Thyroid gland (tissue), 4 donors: ENCODE data around the gene IQGAP3. TPM values are rescaled to one million over a fixed set of nuclear protein-coding genes. Genes with fewer than 3 reads are reported as not detected.

Experiments
- DNase-seq, 2 donors: peaks; one replicate each; pipeline ENCODE4 v3.0.0-alpha.2; 2019
- H3K27ac ChIP-seq, 3 donors: fragments of 200-600 bp; sonication (generic); 1 replicate in 2 of 3; 2 replicates in 1 of 3; pipeline ENCODE4 v1.5.1; 2016 to 2019; ENCODE audit warnings: mild to moderate bottlenecking in 1 of 3, moderate library complexity in 1 of 3
- H3K27me3 ChIP-seq: fragments of 200-600 bp; sonication (generic); one replicate; pipeline ENCODE4 v1.5.1; 2019
- H3K36me3 ChIP-seq, 2 donors: fragments of 200-600 bp; sonication (generic); one replicate each; pipeline ENCODE4 v1.5.1; 2016 to 2019
- H3K4me1 ChIP-seq, 2 donors: fragments of 200-600 bp; sonication (generic); one replicate each; pipeline ENCODE4 v1.5.1; 2017 to 2019
- H3K4me3 ChIP-seq, 3 donors: fragments of 200-600 bp; sonication (generic); replicated peaks in 1 of 3; 1 replicate in 2 of 3; 2 replicates in 1 of 3; pipeline ENCODE4 v1.5.1; 2016; ENCODE audit warnings: mild to moderate bottlenecking in 1 of 3
- H3K9me3 ChIP-seq: fragments of 200-600 bp; sonication (generic); one replicate; pipeline ENCODE4 v1.5.1; 2017
- CTCF ChIP-seq, 6 experiments: fragments of 200-600 bp in 3 of 6; fragments of 450-650 bp in 3 of 6; sonication (generic) in 3 of 6; IDR thresholded peaks; one replicate each; pipeline ENCODE4 v1.5.1; 2016 to 2019; ENCODE audit warnings: antibody characterized with exemption in 6 of 6, mild to moderate bottlenecking in 2 of 6, inconsistent platforms in 1 of 6, moderate library complexity in 1 of 6
- POLR2A ChIP-seq, 2 donors: fragments of 450-650 bp; IDR thresholded peaks; one replicate each; pipeline ENCODE4 v1.6.1; 2017; ENCODE audit warnings: antibody characterized with exemption in 2 of 2, mild to moderate bottlenecking in 2 of 2, moderate library complexity in 1 of 2
- whole genome bisulfite sequencing, 2 donors: methylation state at CpG; one replicate each; pipeline ENCODE4 v1.1.5; 2017; 5-methylcytosine and 5-hydroxymethylcytosine counted together
- intact Hi-C: fragments of 100-400 bp; cut with DNase I; formaldehyde crosslinking; loops from one replicate; pipeline ENCODE4 v1.15.1; 2023
- total RNA-seq, 4 donors: library from RNA; depleted of rRNA; stranded (reverse); fragments of >200 nt; gene quantifications; one replicate each; pipeline ENCODE4 v1.2.3, GENCODE V29; 2016

The IQGAP3 gene
- total RNA-seq, 4 donors from 2014 or later = 0.15 to 1.4 (median 0.50) TPM

GRCh38 chr1:156540955-156541354 is 31.4 kb downstream of the IQGAP3 start:
- Histone ChIP-seq H3K27me3 (no peaks in the 10 kb centered on the region), H3K9me3 (no peaks in the 10 kb centered on the region), H3K4me3 (no peak overlapping the region), H3K36me3 (no peaks in the 10 kb centered on the region), H3K27ac (no peak overlapping the region), H3K4me1 (no peaks in the 10 kb centered on the region)
- DNase-seq = no peak
- 90 to 100% methylated on average over 2 of the region's 2 CpGs for WGBS, 2 donors
- intact Hi-C loops = no loop called here
- TF ChIP-seq POLR2A (IDR thresholded peaks at IDR 0.05) (no peak), CTCF (IDR thresholded peaks at IDR 0.05) (no peak)

GRCh38 chr1:156539818-156540355 is 32.5 kb downstream of the IQGAP3 start:
- H3K4me3 ChIP-seq = no peak overlapping the region
- intact Hi-C loops = no loop called here
- 92 to 93% methylated on average over 4 of the region's 4 CpGs for WGBS, 2 donors
- no peak for DNase-seq
- no peaks in the 10 kb centered on the region for H3K4me1 ChIP-seq
- TF ChIP-seq CTCF (IDR thresholded peaks at IDR 0.05) (no peak), POLR2A (IDR thresholded peaks at IDR 0.05) (no peak)
- H3K27me3 ChIP-seq = no peaks in the 10 kb centered on the region
- no peaks in the 10 kb centered on the region for H3K9me3 ChIP-seq
- no peak overlapping the region for H3K27ac ChIP-seq
- no peaks in the 10 kb centered on the region for H3K36me3 ChIP-seq

- intact Hi-C loops = no loop called here
- Histone ChIP-seq H3K9me3 (no peaks in the 10 kb centered on the region), H3K27me3 (no peaks in the 10 kb centered on the region), H3K4me3 (no peak overlapping the region), H3K27ac (no peak overlapping the region), H3K4me1 (no peaks in the 10 kb centered on the region), H3K36me3 (no peaks in the 10 kb centered on the region)
- DNase-seq = no peak
- TF ChIP-seq POLR2A (IDR thresholded peaks at IDR 0.05) (no peak), CTCF (IDR thresholded peaks at IDR 0.05) (no peak)
- WGBS, 2 donors = 86 to 87% methylated on average over 10 of the region's 10 CpGs
These were observed 33.5 kb downstream of the IQGAP3 start for GRCh38 chr1:156538711-156539440.

GRCh38 chr1:156537027-156537426 is 35.3 kb downstream of the IQGAP3 start:
- TF ChIP-seq POLR2A (IDR thresholded peaks at IDR 0.05) = no peak
- no peak for TF ChIP-seq CTCF (IDR thresholded peaks at IDR 0.05)
- Histone ChIP-seq H3K27ac (no peak overlapping the region), H3K27me3 (no peaks in the 10 kb centered on the region), H3K9me3 (no peaks in the 10 kb centered on the region), H3K4me3 (no peak overlapping the region), H3K36me3 (no peaks in the 10 kb centered on the region), H3K4me1 (no peaks in the 10 kb centered on the region)
- WGBS, 2 donors = 94 to 98% methylated on average over 9 of the region's 9 CpGs
- intact Hi-C loops = no loop called here
- no peak for DNase-seq

- no peak for DNase-seq
- Histone ChIP-seq H3K27ac (no peak overlapping the region), H3K9me3 (no peaks in the 10 kb centered on the region), H3K36me3 (no peaks in the 10 kb centered on the region), H3K4me3 (no peak overlapping the region), H3K4me1 (no peaks in the 10 kb centered on the region), H3K27me3 (no peaks in the 10 kb centered on the region)
- intact Hi-C loops = no loop called here
- no peak for TF ChIP-seq CTCF (IDR thresholded peaks at IDR 0.05)
- TF ChIP-seq POLR2A (IDR thresholded peaks at IDR 0.05) = no peak
- 94 to 95% methylated on average over 10 to 12 of the region's 12 CpGs for WGBS, 2 donors
These were observed 37.8 kb downstream of the IQGAP3 start for GRCh38 chr1:156534424-156535060.
